KMS-11 (cell line): ENCODE data around the gene RERE.

ENCODE experiments used
- H2AFZ ChIP-seq: fragments of 200-600 bp; sonication (generic); 2 replicates; pipeline ENCODE4 v1.6.1; 2016; ENCODE audit warnings: antibody characterized with exemption, mixed run types, low read depth
- H3K27ac ChIP-seq: fragments of 200-600 bp; sonication (generic); 2 replicates; pipeline ENCODE4 v1.6.1; 2016; ENCODE audit warnings: mild to moderate bottlenecking, mixed run types
- H3K27me3 ChIP-seq: fragments of 200-600 bp; sonication (generic); 2 replicates; pipeline ENCODE4 v1.6.1; 2017; ENCODE audit warnings: mild to moderate bottlenecking, low read depth, mixed run types, moderate library complexity; ENCODE audit not compliant: insufficient read depth
- H3K36me3 ChIP-seq: fragments of 200-600 bp; sonication (generic); 2 replicates; pipeline ENCODE4 v1.6.1; 2017; ENCODE audit warnings: mild to moderate bottlenecking, mixed run types; ENCODE audit not compliant: insufficient read depth
- H3K4me1 ChIP-seq: fragments of 200-600 bp; sonication (generic); 2 replicates; pipeline ENCODE4 v1.6.1; 2016; ENCODE audit warnings: mild to moderate bottlenecking, low read depth, mixed run types; ENCODE audit not compliant: poor library complexity, severe bottlenecking
- H3K4me2 ChIP-seq: fragments of 200-600 bp; sonication (generic); 2 replicates; pipeline ENCODE4 v1.7.0; 2016; ENCODE audit warnings: mild to moderate bottlenecking, mixed run types
- H3K4me3 ChIP-seq: fragments of 200-600 bp; sonication (generic); IDR thresholded peaks from 2 replicates; pipeline ENCODE4 v1.6.1; 2017; ENCODE audit warnings: low read depth, low read length, mixed read lengths; ENCODE audit not compliant: insufficient read depth
- H3K79me2 ChIP-seq: fragments of 200-600 bp; sonication (generic); 2 replicates; pipeline ENCODE4 v1.6.1; 2016; ENCODE audit warnings: low read depth, mixed run types; ENCODE audit not compliant: insufficient read depth
- H3K9ac ChIP-seq: fragments of 200-600 bp; sonication (generic); 2 replicates; pipeline ENCODE4 v1.6.1; 2016; ENCODE audit warnings: mild to moderate bottlenecking, mixed run types
- H4K20me1 ChIP-seq: fragments of 200-600 bp; sonication (generic); 2 replicates; pipeline ENCODE4 v1.6.1; 2016; ENCODE audit warnings: mild to moderate bottlenecking, mixed run types; ENCODE audit not compliant: insufficient read depth
- CTCF ChIP-seq: fragments of 200-600 bp; sonication (generic); conservative IDR thresholded peaks from 2 replicates; pipeline ENCODE4 v1.6.1; 2017; ENCODE audit warnings: low read depth, mild to moderate bottlenecking, antibody characterized with exemption, low read length, moderate library complexity, mixed read lengths

RERE gene

DNA sequence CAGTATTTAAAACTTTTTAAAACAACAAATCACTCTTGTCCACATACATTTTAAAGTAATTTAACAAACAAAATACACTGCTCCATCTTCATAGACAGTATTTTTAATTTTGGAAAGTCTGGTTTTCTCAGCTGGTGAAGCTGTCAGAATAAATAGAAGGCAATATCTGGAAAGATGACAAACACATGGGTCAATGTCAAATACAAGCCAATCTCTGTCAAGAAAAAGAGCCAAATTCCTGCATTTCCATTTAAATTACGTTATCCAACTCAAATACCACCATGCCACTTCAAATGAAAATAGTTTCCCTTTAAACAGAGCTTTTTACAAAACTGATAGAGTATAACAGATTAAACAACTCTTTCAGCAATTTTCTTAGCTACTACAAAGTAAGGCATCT is 176.5 kb downstream of the RERE start:
- Histone ChIP-seq H3K79me2 (peaks cover 11% of the 10 kb centered on the region; the same call in 1 of the 2 replicates), H3K4me3 (no peak overlapping the region), H3K9ac (no peak overlapping the region), H3K27ac (no peak overlapping the region), H3K27me3 (no peaks in the 10 kb centered on the region), H4K20me1 (peaks cover 23% of the 10 kb centered on the region), H3K36me3 (no peaks in the 10 kb centered on the region), H3K4me2 (no peak overlapping the region), H2AFZ (no peak overlapping the region), H3K4me1 (peaks cover 45% of the 10 kb centered on the region)
- TF ChIP-seq CTCF = no peak

GRCh38 chr1:8639148-8639547 is 178.3 kb downstream of the RERE start:
- peaks cover 39% of the 10 kb centered on the region for H3K4me1 ChIP-seq
- H4K20me1 ChIP-seq = peaks cover 18% of the 10 kb centered on the region
- H3K9ac ChIP-seq = no peak overlapping the region
- H3K79me2 ChIP-seq = peaks cover 11% of the 10 kb centered on the region; the same call in 1 of the 2 replicates
- H3K27ac ChIP-seq = no peak overlapping the region
- no peaks in the 10 kb centered on the region for H3K36me3 ChIP-seq
- no peak overlapping the region for H3K4me3 ChIP-seq
- TF ChIP-seq CTCF = no peak
- no peak overlapping the region for H2AFZ ChIP-seq
- H3K4me2 ChIP-seq = no peak overlapping the region
- H3K27me3 ChIP-seq = no peaks in the 10 kb centered on the region

DNA sequence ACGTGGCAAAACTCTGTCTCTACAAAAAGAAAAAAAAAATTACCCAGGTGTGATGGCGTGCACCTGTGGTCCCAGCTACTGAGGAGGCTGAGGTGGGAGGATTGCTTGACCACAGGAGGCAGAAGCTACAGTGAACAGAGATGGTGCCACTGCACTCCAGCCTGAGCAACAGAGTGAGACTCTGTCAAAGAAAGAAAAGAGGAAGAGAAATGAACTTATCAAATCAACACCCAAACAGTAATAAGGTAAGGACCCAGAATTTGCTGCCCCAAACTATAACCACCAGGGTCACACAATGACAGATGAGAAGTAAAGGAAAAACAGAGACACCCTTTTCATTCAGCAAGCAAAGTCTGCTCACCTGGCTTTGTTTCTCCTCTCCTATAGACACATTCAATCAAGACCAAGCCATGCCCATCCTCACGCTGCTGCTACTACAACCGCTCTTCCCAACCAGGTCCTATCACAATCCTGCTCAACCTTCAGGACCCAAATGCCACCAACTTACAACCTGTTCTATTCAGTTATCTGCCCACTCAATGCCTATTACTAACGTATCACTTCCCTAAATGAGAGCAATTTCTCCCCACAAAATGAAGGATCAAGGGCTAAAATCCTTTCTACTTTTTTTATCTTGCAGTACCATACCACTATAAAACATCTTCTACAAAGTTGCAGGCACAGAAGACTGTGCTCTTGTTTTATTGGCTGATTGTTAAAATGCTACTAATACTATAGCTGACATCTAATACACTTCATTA is 183.5 kb downstream of the RERE start:
- H3K9ac ChIP-seq = no peak overlapping the region

GRCh38 chr1:8632102-8632501 is 185.3 kb downstream of the RERE start:
- peaks cover 6% of the 10 kb centered on the region; the same call in 1 of the 2 replicates for H4K20me1 ChIP-seq
- H2AFZ ChIP-seq = no peak overlapping the region
- no peaks in the 10 kb centered on the region for H3K36me3 ChIP-seq
- H3K4me2 ChIP-seq = no peak overlapping the region
- H3K9ac ChIP-seq = no peak overlapping the region
- peaks cover 66% of the 10 kb centered on the region for H3K4me1 ChIP-seq
- H3K27ac ChIP-seq = no peak overlapping the region
- H3K79me2 ChIP-seq = peaks cover 21% of the 10 kb centered on the region
- no peak for TF ChIP-seq CTCF
- H3K4me3 ChIP-seq = no peak overlapping the region
- no peaks in the 10 kb centered on the region for H3K27me3 ChIP-seq

More for the DNA sequence above, 183.5 kb downstream of the RERE start:
- H3K4me1 ChIP-seq = peaks cover 48% of the 10 kb centered on the region
- H2AFZ ChIP-seq = no peak overlapping the region
- no peak overlapping the region for H3K4me2 ChIP-seq
- no peak overlapping the region for H3K27ac ChIP-seq
- peaks cover 3% of the 10 kb centered on the region for H4K20me1 ChIP-seq
- H3K36me3 ChIP-seq = no peaks in the 10 kb centered on the region
- no peak overlapping the region for H3K4me3 ChIP-seq
- H3K79me2 ChIP-seq = peaks cover 10% of the 10 kb centered on the region; the same call in 1 of the 2 replicates
- no peak for TF ChIP-seq CTCF
- no peaks in the 10 kb centered on the region for H3K27me3 ChIP-seq
